ENCODE data around the gene SKI. TPM values are rescaled to one million over a fixed set of nuclear protein-coding genes. Genes with fewer than 3 reads are reported as not detected.
"Not testable (repeated sequence)": the region's sequence is repeated elsewhere in the genome, so short reads cannot be mapped to it uniquely, and the experiment has no call there.

Gene SKI
- total RNA-seq, 4 donors from 2014 or later: 24.4 to 52.4 (median 32.2) TPM

GRCh38 chr1:2292725-2293450 lies 64.8 kb downstream of the SKI start:
- Histone ChIP-seq H3K4me3 (no peak overlapping the region), H3K4me1 (peaks cover 33 to 66% (median 51%) of the 10 kb centered on the region in 4 donors), H3K27ac (peak overlapping the region in 3 of 4 donors; percentile 78 to 89 (median 82)), H3K27me3 (no peaks in the 10 kb centered on the region), H3K36me3 (no peaks in the 10 kb centered on the region), H3K9me3 (no peaks in the 10 kb centered on the region)
- no peak for DNase-seq
- intact Hi-C loops (cut with DNase I; ENCODE audit: low total_unique reads): no loop called here
- no peak for TF ChIP-seq EP300 (IDR thresholded peaks at IDR 0.05; ENCODE audit: low read depth)
- no peak for TF ChIP-seq CTCF (IDR thresholded peaks at IDR 0.05)
- TF ChIP-seq POLR2A (IDR thresholded peaks at IDR 0.05): no peak
- no peak for TF ChIP-seq POLR2AphosphoS5 (IDR thresholded peaks at IDR 0.05)
- in situ Hi-C loops (cut with MboI; ENCODE audit: low pct_ligation_motif_present in 1 of 4, low pct_unique_long_range_greater_than_20kb in 1 of 4, low sequenced_read_pairs in 3 of 4): no loop called here
- 86 to 94% methylated on average over 10 to 28 of the region's 30 CpGs for WGBS, 2 donors (ENCODE audit: low coverage in 1 of 2)

- no peak overlapping the region for H3K4me3 ChIP-seq
- intact Hi-C loops (cut with DNase I; ENCODE audit: low total_unique reads) (no loop called here), in situ Hi-C loops (cut with MboI; ENCODE audit: low pct_ligation_motif_present in 1 of 4, low pct_unique_long_range_greater_than_20kb in 1 of 4, low sequenced_read_pairs in 3 of 4) (no loop called here)
- TF ChIP-seq CTCF (IDR thresholded peaks at IDR 0.05) (no peak), EP300 (IDR thresholded peaks at IDR 0.05; ENCODE audit: low read depth) (no peak), POLR2AphosphoS5 (IDR thresholded peaks at IDR 0.05) (no peak), POLR2A (IDR thresholded peaks at IDR 0.05) (no peak)
- H3K27ac ChIP-seq: peak overlapping the region; percentile 17 to 32 (median 28)
- no peak for DNase-seq
- 80% methylated on average over 12 of the region's 23 CpGs; no CpG with 5 or more reads in 1 of the 2 donors for WGBS, 2 donors (ENCODE audit: low coverage in 1 of 2)
- H3K27me3 ChIP-seq: no peaks in the 10 kb centered on the region
- H3K4me1 ChIP-seq: peaks cover 39 to 64% (median 53%) of the 10 kb centered on the region in 4 donors
- no peaks in the 10 kb centered on the region for H3K9me3 ChIP-seq
- H3K36me3 ChIP-seq: no peaks in the 10 kb centered on the region
Observed at GRCh38 chr1:2294033-2294724, 66.1 kb downstream of the SKI start.

GRCh38 chr1:2294725-2295078 lies 66.6 kb downstream of the SKI start:
- Histone ChIP-seq H3K4me1 (peaks cover 41 to 64% (median 53%) of the 10 kb centered on the region in 4 donors), H3K9me3 (no peaks in the 10 kb centered on the region), H3K27ac (peak overlapping the region in 3 of 4 donors; percentile 17 to 32 (median 32)), H3K36me3 (no peaks in the 10 kb centered on the region), H3K27me3 (no peaks in the 10 kb centered on the region), H3K4me3 (no peak overlapping the region)
- TF ChIP-seq CTCF (IDR thresholded peaks at IDR 0.05) (no peak), EP300 (IDR thresholded peaks at IDR 0.05; ENCODE audit: low read depth) (no peak), POLR2A (IDR thresholded peaks at IDR 0.05) (no peak)
- WGBS, 2 donors (ENCODE audit: low coverage in 1 of 2): 83% methylated on average over 5 of the region's 5 CpGs; no CpG with 5 or more reads in 1 of the 2 donors
- intact Hi-C loops (cut with DNase I; ENCODE audit: low total_unique reads) (no loop called here), in situ Hi-C loops (cut with MboI; ENCODE audit: low pct_ligation_motif_present in 1 of 4, low pct_unique_long_range_greater_than_20kb in 1 of 4, low sequenced_read_pairs in 3 of 4) (no loop called here)
- DNase-seq: no peak

GRCh38 chr1:2295526-2295925 lies 67.4 kb downstream of the SKI start:
- WGBS, 2 donors (ENCODE audit: low coverage in 1 of 2): 86 to 91% methylated on average over 2 to 13 of the region's 13 CpGs
- TF ChIP-seq POLR2A (IDR thresholded peaks at IDR 0.05): no peak
- no peak for TF ChIP-seq POLR2AphosphoS5 (IDR thresholded peaks at IDR 0.05)
- TF ChIP-seq EP300 (IDR thresholded peaks at IDR 0.05; ENCODE audit: low read depth): no peak
- TF ChIP-seq CTCF (IDR thresholded peaks at IDR 0.05): no peak
- DNase-seq: no peak
- peaks cover 41 to 64% (median 53%) of the 10 kb centered on the region in 4 donors for H3K4me1 ChIP-seq
- no peaks in the 10 kb centered on the region for H3K9me3 ChIP-seq
- no peak overlapping the region for H3K27ac ChIP-seq
- no peaks in the 10 kb centered on the region for H3K36me3 ChIP-seq
- H3K27me3 ChIP-seq: no peaks in the 10 kb centered on the region
- H3K4me3 ChIP-seq: no peak overlapping the region
- in situ Hi-C loops (cut with MboI; ENCODE audit: low pct_ligation_motif_present in 1 of 4, low pct_unique_long_range_greater_than_20kb in 1 of 4, low sequenced_read_pairs in 3 of 4): no loop called here
- intact Hi-C loops (cut with DNase I; ENCODE audit: low total_unique reads): no loop called here

- H3K27ac ChIP-seq; DNase-seq; H3K9me3 ChIP-seq; H3K36me3 ChIP-seq; intact Hi-C loops (cut with DNase I; ENCODE audit: low total_unique reads); H3K27me3 ChIP-seq; H3K4me3 ChIP-seq; in situ Hi-C loops (cut with MboI; ENCODE audit: low pct_ligation_motif_present in 1 of 4, low pct_unique_long_range_greater_than_20kb in 1 of 4, low sequenced_read_pairs in 3 of 4): not testable (repeated sequence)
- 77 to 83% methylated on average over 9 of the region's 9 CpGs for WGBS, 2 donors (ENCODE audit: low coverage in 1 of 2)
- peaks cover 39 to 66% (median 56%) of the 10 kb centered on the region in 4 donors for H3K4me1 ChIP-seq
Observed at GRCh38 chr1:2296211-2296610, 68.1 kb downstream of the SKI start.

Data from transverse colon (tissue), 4 donors.